SU-DHL-6 (cell line): Measurements from ENCODE around the gene STPG3.

Source experiments
- H2AFZ ChIP-seq: fragments of 200-600 bp; sonication (generic); 2 replicates; pipeline ENCODE4 v1.6.1; 2014; ENCODE audit warnings: low read depth, mild to moderate bottlenecking, moderate library complexity, mixed read lengths, antibody characterized with exemption, low read length; ENCODE audit not compliant: severe bottlenecking
- H3F3A ChIP-seq: fragments of 200-600 bp; shearing (Covaris generic); 2 replicates; pipeline ENCODE4 v1.6.0; 2016; ENCODE audit warnings: antibody characterized with exemption, mild to moderate bottlenecking; ENCODE audit not compliant: insufficient read depth
- H3K27ac ChIP-seq: fragments of 200-600 bp; sonication (generic); 2 replicates; pipeline ENCODE4 v1.5.1; 2016; ENCODE audit warnings: low read depth, mild to moderate bottlenecking, low read length, moderate library complexity, mixed read lengths
- H3K27me3 ChIP-seq: fragments of 200-600 bp; sonication (generic), shearing (Covaris generic); 2 replicates; pipeline ENCODE4 v1.6.0; 2014; ENCODE audit warnings: mild to moderate bottlenecking, low read length
- H3K36me3 ChIP-seq: fragments of 200-600 bp; sonication (generic); 2 replicates; pipeline ENCODE4 v1.6.1; 2014; ENCODE audit warnings: mild to moderate bottlenecking, low read length, mixed read lengths
- H3K4me2 ChIP-seq: fragments of 300-600, 200-600 bp; shearing (Covaris generic), sonication (generic); 2 replicates; pipeline ENCODE4 v1.6.0; 2014; ENCODE audit warnings: low read length, low read depth, mild to moderate bottlenecking; ENCODE audit not compliant: poor library complexity, severe bottlenecking
- H3K4me3 ChIP-seq: fragments of 200-600 bp; sonication (generic); 2 replicates; pipeline ENCODE4 v1.5.1; 2014; ENCODE audit warnings: antibody characterized with exemption, low read length, mild to moderate bottlenecking, mixed read lengths; ENCODE audit not compliant: insufficient read depth, poor library complexity, severe bottlenecking
- H3K79me2 ChIP-seq: fragments of 200-600 bp; sonication (generic); 2 replicates; pipeline ENCODE4 v1.6.1; 2014; ENCODE audit warnings: mild to moderate bottlenecking, low read length, moderate library complexity; ENCODE audit not compliant: insufficient read depth
- H3K9ac ChIP-seq: fragments of 200-600 bp; sonication (generic); 2 replicates; pipeline ENCODE4 v1.7.0; 2014; ENCODE audit warnings: mild to moderate bottlenecking, low read length
- H3K9me2 ChIP-seq: fragments of 200-600 bp; sonication (generic); replicated peaks from 2 replicates; pipeline ENCODE4 v1.6.1; 2014; ENCODE audit warnings: low read length; ENCODE audit not compliant: insufficient read depth
- H3K9me3 ChIP-seq: fragments of 200-600 bp; sonication (generic); 2 replicates; pipeline ENCODE4 v1.6.1; 2014; ENCODE audit warnings: low read length, mixed read lengths; ENCODE audit not compliant: insufficient read depth
- H4K20me1 ChIP-seq: fragments of 200-600 bp; sonication (generic); 2 replicates; pipeline ENCODE4 v1.6.1; 2014; ENCODE audit warnings: low read depth, mild to moderate bottlenecking, antibody characterized with exemption, low read length, moderate library complexity, mixed read lengths
- EZH2phosphoT487 ChIP-seq: fragments of 200-600 bp; sonication (generic), shearing (Covaris generic); conservative IDR thresholded peaks from 2 replicates; pipeline ENCODE4 v1.6.1; 2018; ENCODE audit warnings: mild to moderate bottlenecking, antibody characterized with exemption, low read length, moderate library complexity, mixed read lengths
- TF ChIP-seq, protein P1 (sequence below): fragments of 200-600 bp; sonication (generic); IDR thresholded peaks from one replicate; pipeline ENCODE4 v1.5.1; 2017; ENCODE audit warnings: antibody characterized with exemption, mild to moderate bottlenecking, low read length, moderate library complexity; ENCODE audit not compliant: insufficient read depth, poor library complexity, severe bottlenecking

Gene STPG3

DNA sequence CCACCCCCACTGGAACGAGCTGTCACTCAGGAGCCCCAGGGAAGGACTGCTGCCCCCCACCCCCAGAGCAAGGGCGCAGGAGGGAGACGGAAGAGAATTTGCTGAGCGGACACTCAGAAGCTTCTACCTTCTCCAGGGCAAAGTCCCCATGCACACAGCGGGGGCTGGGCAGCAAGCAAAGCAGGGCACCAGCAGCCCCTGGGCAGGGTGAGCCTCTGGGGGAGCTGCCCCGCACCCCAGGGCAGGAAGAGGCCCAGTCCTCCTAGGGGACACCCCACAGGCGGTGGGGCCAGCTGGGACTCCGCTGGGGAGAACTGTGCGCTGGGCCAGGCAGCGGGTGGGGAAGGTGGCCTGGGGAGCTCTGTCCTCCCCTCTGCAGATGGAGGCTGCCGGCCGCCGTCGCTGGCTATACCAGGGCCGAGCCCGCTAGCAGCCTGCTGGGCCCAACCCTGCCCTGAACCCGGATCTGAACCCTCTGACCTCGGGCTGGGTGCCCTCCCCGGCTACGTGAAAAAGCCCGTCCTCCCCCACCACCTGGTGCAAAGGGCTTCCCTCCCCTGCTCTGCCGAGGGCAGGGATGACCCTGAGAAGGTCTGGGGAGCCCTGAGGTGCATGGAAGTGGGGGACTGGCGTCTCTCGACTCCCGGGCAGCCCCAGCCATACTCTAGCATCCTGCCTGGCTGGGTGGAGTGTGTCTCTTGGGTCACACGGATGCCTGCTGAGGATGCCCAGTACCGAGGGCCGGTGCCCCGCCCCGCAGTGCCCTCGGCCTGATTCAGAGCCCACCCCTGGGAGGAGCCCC lies 21.0 kb upstream of the STPG3 start:
- Histone ChIP-seq H3K27me3 (no peaks in the 10 kb centered on the region), H2AFZ (no peak overlapping the region), H3F3A (no peaks in the 10 kb centered on the region), H3K36me3 (no peaks in the 10 kb centered on the region), H3K27ac (no peak overlapping the region), H3K9me3 (no peaks in the 10 kb centered on the region), H4K20me1 (no peaks in the 10 kb centered on the region), H3K9ac (no peak overlapping the region), H3K4me3 (no peak overlapping the region), H3K9me2 (no peaks in the 10 kb centered on the region), H3K4me2 (no peak overlapping the region), H3K79me2 (no peaks in the 10 kb centered on the region)
- TF ChIP-seq EZH2phosphoT487: no peak
- TF ChIP-seq, protein P1, sequence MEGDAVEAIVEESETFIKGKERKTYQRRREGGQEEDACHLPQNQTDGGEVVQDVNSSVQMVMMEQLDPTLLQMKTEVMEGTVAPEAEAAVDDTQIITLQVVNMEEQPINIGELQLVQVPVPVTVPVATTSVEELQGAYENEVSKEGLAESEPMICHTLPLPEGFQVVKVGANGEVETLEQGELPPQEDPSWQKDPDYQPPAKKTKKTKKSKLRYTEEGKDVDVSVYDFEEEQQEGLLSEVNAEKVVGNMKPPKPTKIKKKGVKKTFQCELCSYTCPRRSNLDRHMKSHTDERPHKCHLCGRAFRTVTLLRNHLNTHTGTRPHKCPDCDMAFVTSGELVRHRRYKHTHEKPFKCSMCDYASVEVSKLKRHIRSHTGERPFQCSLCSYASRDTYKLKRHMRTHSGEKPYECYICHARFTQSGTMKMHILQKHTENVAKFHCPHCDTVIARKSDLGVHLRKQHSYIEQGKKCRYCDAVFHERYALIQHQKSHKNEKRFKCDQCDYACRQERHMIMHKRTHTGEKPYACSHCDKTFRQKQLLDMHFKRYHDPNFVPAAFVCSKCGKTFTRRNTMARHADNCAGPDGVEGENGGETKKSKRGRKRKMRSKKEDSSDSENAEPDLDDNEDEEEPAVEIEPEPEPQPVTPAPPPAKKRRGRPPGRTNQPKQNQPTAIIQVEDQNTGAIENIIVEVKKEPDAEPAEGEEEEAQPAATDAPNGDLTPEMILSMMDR: no peak

DNA sequence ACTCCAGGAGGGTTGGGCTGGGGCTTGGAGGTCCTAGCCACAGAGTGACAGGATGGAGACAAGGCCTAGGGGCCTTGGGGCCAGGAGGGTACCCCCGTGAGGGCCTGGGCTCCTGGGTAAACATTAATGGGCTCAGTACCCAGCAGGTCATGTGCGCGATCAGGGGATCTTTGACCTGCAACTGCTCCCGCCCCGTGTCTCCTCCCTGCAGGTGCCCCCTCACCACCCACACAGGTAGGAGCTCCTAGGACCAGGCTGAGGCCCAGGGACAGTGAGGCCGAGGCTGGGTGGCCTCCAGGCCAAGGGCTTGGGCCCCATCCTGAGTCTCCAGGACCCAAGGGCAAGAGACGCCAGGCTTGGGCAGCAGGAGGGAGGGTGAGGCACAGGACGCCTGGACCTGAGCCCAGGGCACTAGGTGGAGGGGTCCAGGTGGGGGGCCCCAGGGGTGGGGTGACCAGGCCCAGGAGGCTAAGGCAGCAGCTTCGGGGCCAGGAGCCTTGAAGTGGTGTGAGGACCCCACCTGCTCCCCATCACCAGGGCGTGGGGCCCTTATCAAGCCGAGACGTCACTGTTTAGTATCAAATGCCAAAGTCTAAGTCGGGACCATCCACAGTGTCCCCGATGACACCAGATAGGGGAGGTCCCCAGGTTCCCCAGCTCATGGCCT lies 20.2 kb upstream of the STPG3 start, which contains the start of gene SLC34A3:
TSS of gene SLC34A3 (plus strand) at position 197 of the 667 bp plus-strand sequence. CDS start 802 bp downstream, outside the sequence.
- no peak within 1 kb of the TSS for H3K9ac ChIP-seq
- H3K4me2 ChIP-seq: no peak within 1 kb of the TSS
- H3K4me3 ChIP-seq: no peak within 1 kb of the TSS
- H3K9me3 ChIP-seq: no peaks in the 10 kb centered on the region
- no peaks in the 10 kb centered on the region for H3K36me3 ChIP-seq
- H3K27me3 ChIP-seq: no peaks in the 10 kb centered on the region
- no peaks in the 10 kb centered on the region for H3K9me2 ChIP-seq
- H4K20me1 ChIP-seq: no peaks in the 10 kb centered on the region
- TF ChIP-seq, protein P1: no peak
- TF ChIP-seq EZH2phosphoT487: no peak
- no peak within 1 kb of the TSS for H2AFZ ChIP-seq
- H3F3A ChIP-seq: no peaks in the 10 kb centered on the region
- no peak within 1 kb of the TSS for H3K27ac ChIP-seq
- no peaks in the 10 kb centered on the region for H3K79me2 ChIP-seq

DNA sequence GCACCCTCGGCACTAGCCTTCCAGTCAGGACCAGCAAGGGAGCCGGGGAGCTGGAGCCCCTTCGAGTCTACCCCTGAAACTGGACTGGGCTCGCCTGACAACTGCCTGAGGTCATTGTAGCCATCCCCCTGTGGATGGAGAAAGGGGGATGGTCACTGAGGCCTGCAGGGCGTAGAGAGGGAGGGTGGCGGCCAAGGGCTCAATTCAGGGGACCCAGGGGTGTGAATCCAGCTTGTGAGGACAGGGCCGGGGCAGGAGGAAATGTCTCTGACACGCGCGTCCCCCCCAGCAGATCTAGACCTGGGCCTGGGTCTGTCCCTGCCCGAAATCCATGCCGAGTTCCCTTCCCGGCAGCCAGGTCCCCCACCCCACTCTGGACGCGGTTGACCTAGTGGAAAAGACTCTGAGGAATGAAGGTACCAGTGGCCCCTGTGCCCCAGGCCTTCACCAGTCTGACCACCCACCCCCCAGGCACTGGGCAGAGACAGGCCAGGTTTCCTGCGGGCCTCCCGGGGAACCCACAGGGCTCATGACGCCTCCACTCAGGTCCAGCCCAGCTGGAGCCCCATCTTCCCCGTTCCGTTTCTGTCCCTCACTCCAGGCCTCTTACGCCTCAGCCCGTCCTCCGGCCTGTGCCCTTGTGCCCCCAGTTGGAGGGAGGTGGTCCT lies 19.6 kb upstream of the STPG3 start:
- H3K4me2 ChIP-seq: no peak overlapping the region
- H3K9ac ChIP-seq: no peak overlapping the region
- no peak overlapping the region for H3K4me3 ChIP-seq
- H3F3A ChIP-seq: no peaks in the 10 kb centered on the region
- H3K27ac ChIP-seq: no peak overlapping the region
- no peaks in the 10 kb centered on the region for H4K20me1 ChIP-seq
- H3K9me3 ChIP-seq: no peaks in the 10 kb centered on the region
- H2AFZ ChIP-seq: no peak overlapping the region
- H3K9me2 ChIP-seq: no peaks in the 10 kb centered on the region
- H3K27me3 ChIP-seq: no peaks in the 10 kb centered on the region
- no peaks in the 10 kb centered on the region for H3K36me3 ChIP-seq
- H3K79me2 ChIP-seq: no peaks in the 10 kb centered on the region
- no peak for TF ChIP-seq EZH2phosphoT487
- TF ChIP-seq, protein P1: no peak
